HG03196 (cell line): ENCODE measurements around the gene EDRF1.
"Not testable (repeated sequence)": the region's sequence is repeated elsewhere in the genome, so short reads cannot be mapped to it uniquely, and the experiment has no call there.

ENCODE experiments used
- ATAC-seq: cut with Tn5 transposase; IDR thresholded peaks from one replicate; pipeline ENCODE4 v1.9.1; 2021; ENCODE audit not compliant: unreplicated experiment

The EDRF1 gene

DNA sequence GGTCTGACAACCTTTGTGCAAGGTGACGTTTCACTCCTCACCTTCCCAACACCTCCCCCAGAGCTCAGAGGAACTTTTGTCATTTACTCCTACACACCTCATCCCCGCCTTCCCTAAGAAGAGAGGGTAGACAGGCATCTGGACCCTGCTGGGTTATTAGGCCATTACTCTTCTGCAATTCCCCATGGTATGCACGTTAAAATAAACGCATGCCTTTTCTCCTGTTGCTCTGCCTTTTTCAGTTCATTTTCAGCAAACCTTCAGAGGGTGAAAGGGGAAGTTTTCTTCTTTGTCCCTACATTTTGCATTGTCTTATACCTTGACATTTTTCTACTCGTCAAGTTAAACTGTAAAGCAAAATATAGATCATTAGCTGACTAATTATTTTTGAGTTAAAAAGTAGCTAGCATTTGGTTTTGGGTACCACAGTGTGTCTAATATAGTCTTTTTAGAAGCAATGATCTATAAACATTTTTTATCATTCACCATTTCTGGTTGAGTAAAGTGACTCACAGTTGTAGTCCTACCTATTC, 10.5 kb upstream of the EDRF1 start:
- peak; percentile 60 for ATAC-seq

DNA sequence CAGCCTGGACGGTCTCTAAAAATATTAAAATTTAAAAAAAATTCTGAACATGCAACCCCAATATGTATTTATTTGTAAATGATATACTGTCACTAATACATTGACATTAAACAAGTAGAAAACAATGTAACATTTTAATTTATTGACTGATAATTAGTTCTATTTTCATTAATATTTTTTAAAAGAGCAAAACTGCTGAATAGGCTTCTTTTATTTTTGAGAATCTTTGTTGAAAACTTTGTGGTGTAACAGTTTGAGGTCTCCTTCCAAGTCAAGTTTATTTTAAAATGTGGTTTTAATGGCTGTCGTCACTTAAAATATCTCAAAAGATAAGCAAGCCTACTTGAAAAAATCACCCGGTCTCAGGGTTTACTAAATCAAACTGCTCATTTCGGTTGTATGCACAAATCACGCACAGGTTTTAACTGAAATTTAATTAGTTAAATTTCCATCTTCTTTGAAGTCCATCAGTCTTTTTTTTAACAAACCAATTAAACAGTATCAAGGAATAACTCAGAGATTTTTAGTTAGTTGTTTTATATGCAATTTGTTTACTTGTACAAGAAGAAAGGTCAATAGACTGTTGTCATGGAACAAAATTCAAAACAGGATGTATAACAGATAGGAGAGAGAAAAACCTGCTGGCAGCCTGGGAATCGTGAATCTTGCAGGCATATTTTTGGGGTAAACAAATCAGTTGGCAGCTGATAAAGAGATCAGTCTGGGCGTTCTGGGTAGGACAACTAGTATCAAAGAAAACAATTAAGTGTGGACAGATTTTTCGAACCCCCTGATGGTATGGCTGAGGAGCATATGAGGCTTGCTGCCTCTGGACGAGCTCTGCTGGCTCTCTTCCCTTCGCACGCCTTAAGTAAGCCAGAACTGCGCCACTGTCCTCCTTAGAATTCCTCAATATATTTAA, 9.7 kb upstream of the EDRF1 start:
- ATAC-seq = no peak

- ATAC-seq = no peak
Observed at GRCh38 chr10:125711110-125711750, 8.3 kb upstream of the EDRF1 start.

GRCh38 chr10:125714728-125715127, 4.8 kb upstream of the EDRF1 start:
- not testable (repeated sequence) for ATAC-seq

DNA sequence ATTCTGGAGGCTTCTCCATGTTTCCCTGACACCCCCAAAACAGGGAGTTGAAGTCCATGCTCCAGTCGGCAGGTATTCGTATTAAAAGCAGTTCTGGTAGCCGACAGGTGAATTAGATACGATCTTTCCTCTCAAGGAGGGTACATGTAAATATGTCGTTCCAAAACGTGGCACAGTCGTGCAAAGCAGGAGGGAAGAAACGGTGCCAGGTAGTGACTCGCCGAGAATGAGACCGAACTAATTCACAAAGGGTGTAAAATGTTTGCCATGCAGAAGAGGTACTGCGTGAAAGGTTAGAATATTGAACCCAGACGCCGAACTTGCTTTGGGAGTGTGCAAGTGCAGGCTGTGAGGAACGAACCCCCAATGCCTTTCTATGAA, 483 bp downstream of the EDRF1 start:
- no peak for ATAC-seq

- ATAC-seq = peak; percentile 55
Observed at GRCh38 chr10:125721035-125721434, 1.5 kb downstream of the EDRF1 start.

DNA sequence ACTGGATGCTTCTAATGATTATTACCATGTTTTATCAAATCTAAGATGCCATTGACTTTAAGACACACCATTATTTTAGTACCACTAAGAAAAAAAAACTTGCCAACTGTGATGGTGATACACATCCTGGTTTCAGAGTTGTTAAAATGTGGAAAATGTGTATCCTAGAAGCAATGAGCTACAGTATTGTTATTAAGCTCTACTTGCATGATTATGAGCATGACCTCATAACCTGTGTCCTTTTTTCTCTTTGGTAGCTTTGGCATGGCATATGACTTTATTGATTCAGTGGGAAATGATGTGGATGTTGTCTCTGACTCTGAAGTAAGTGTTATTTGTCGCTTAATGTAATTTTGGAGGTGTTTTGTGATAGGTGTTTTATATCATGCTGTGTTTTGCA, 3.3 kb downstream of the EDRF1 start:
- ATAC-seq = no peak

DNA sequence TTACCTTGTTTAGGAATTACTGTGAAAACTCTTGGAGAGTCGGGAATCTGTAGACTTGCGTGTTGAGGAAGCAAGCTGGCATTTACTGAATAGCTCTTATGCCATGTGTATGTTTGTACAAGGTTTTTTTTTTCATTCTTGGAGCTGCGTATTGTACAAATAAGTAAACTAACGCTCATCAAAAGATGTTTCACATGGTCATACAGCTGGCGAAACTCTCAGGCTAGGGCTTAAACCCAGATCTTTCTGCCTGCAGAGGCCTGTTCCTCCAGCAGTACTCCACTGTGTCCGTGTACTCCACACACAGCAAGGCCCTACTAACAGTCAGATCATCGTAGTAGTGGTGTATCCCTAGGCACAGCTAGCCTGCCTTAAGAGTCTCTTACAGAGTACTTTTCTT, 7.4 kb downstream of the EDRF1 start:
- no peak for ATAC-seq

- no peak for ATAC-seq
Observed at GRCh38 chr10:125727436-125727835, 7.9 kb downstream of the EDRF1 start.

- ATAC-seq = no peak
Observed at GRCh38 chr10:125734148-125734547, 14.6 kb downstream of the EDRF1 start.

DNA sequence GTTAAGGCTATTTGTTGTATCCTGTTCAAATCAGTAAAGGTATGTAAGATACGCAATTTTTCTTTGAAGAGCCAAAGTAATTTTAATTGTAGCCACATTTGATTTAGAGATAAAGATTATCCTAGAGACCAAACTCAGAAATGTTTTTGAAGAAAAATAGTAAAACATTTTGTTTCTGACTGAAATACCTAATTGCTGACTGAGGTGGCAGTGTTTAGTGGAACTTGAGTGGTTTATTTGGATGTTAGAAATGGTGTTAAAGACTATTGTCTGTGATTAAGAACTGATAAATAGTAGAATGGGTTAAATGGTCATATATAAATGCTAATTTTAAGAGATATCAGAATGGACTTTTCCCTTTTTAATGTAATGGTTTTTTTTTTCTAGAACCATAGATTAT, 15.3 kb downstream of the EDRF1 start:
- ATAC-seq = no peak

GRCh38 chr10:125738206-125738605, 18.7 kb downstream of the EDRF1 start:
- no peak for ATAC-seq

DNA sequence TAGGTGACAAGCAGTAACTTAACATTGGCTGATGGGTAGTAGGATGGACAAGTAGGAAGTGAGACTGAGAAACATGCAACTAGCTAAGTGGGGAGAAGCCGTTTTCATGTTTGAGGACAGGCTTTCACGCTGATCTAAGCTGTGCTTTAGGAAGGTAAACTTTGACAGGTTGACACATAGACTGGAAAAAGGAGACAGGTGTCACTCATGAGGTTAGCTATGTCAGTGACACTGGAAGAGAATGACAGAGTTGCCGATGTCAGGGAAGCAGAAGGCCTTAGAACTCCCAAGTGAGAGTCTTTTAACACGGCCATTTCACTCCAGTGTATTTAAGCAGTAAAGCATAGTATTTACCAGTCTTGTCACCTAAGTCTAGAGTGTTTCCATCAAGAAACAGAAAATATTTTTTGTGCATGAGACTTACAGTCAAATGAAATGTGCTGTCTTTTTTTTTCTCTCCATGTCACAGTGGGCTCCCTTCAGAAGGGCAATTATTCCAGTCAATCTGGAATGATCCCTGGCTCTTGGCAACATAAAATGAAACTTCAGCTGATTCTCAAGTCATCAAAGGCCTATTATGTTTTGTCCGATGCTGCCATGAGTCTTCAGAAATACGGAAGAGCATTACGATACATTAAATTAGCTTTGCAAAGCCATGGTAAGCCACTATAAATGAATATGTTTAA, 20.6 kb downstream of the EDRF1 start:
- ATAC-seq = no peak

GRCh38 chr10:125742465-125742864, 23.0 kb downstream of the EDRF1 start:
- no peak for ATAC-seq

DNA sequence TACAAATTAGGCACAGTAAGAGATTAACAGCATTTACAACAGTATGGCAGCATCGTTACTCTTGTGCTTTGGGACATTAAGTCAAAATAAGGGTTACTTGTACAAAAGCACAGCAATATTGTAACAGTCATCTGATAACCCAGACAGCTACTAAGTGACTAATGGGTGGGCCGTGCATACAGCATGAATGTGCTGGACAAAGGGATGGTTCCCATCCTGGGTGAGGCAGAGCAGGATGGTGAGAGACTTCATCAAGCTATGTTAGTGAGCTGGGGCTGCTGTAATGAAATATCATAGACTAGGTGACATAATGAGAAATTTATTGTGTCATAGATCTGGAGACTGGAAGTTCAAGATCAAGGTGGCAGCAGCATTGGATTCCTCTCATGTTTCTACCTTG, 25.4 kb downstream of the EDRF1 start:
- ATAC-seq = no peak

GRCh38 chr10:125747417-125747816, 27.9 kb downstream of the EDRF1 start:
- ATAC-seq = no peak

- ATAC-seq = no peak
Observed at GRCh38 chr10:125756196-125756595, 36.7 kb downstream of the EDRF1 start.

- ATAC-seq = no peak
Observed at GRCh38 chr10:125756853-125757487, 37.5 kb downstream of the EDRF1 start.

GRCh38 chr10:125757742-125758141, 38.2 kb downstream of the EDRF1 start:
- ATAC-seq = no peak

- ATAC-seq = no peak
Observed at GRCh38 chr10:125761961-125762360, 42.5 kb downstream of the EDRF1 start.
